Measurements from ENCODE around the gene SIRPD.
"Not testable (repeated sequence)": the region's sequence is repeated elsewhere in the genome, so short reads cannot be mapped to it uniquely, and the experiment has no call there.

The SIRPD gene

DNA sequence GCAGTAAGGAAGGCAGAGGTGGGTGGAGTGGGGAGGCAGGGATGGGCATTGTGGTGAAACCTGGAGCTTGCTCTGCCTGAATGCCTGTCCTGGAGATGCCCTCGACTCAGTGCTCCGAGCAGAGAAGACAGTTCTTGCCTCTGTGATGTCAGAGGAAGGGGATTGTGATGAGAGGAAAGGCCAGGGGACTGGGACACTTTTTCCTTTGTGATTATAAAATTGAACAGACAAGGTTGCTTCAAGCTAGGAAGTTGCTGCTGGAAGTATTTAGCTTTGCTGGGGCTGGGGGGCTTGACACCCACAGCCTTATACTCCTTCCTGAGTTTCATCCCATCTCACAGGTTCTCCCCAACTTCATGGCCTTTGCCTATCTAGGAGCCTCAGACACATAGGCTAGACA is at the start of gene SIRPD:
Gene SIRPD, minus strand, starts transcription at position 101 of the 400 bp plus-strand sequence. Its CDS starts 52 bp downstream, at position 49.
- DNase-seq (ENCODE audit: low spot score): no peak
- Mint-ChIP-seq H3K9me3 (peaks cover 21% of the 10 kb centered on the region), H3K27me3 (ENCODE audit: low read depth) (no peaks in the 10 kb centered on the region), H3K27ac (no peak within 1 kb of the TSS), H3K4me1 (ENCODE audit: low read depth) (peaks cover 4% of the 10 kb centered on the region), H3K4me3 (no peak within 1 kb of the TSS), H3K36me3 (ENCODE audit: low read depth) (peaks cover under 1% of the 10 kb centered on the region)

DNA sequence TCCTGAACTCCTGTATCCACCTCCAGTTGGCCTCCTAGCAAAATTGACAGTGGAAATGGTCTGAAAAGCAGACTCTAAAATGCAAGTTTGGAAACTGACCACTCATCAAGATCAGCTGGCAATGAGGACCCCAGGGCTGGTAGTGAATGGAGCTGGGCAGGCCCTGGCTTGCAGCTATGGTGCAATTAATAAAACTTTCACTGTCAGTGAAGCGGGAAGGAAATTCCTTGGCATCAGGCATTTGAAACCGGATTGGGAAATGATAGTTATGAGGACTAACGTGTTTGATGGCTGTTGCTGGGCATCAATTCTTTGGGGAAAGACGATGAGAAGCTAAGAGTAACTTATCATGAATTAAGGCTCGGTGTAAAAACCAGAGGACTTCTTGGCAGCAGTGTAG is 43.2 kb upstream of the SIRPD start:
- no peaks in the 10 kb centered on the region for H3K27me3 Mint-ChIP-seq (ENCODE audit: low read depth)
- no peaks in the 10 kb centered on the region for H3K36me3 Mint-ChIP-seq (ENCODE audit: low read depth)
- DNase-seq (ENCODE audit: low spot score): no peak
- H3K4me3 Mint-ChIP-seq: no peak overlapping the region
- H3K9me3 Mint-ChIP-seq: no peaks in the 10 kb centered on the region
- no peaks in the 10 kb centered on the region for H3K4me1 Mint-ChIP-seq (ENCODE audit: low read depth)
- H3K27ac Mint-ChIP-seq: no peak overlapping the region

DNA sequence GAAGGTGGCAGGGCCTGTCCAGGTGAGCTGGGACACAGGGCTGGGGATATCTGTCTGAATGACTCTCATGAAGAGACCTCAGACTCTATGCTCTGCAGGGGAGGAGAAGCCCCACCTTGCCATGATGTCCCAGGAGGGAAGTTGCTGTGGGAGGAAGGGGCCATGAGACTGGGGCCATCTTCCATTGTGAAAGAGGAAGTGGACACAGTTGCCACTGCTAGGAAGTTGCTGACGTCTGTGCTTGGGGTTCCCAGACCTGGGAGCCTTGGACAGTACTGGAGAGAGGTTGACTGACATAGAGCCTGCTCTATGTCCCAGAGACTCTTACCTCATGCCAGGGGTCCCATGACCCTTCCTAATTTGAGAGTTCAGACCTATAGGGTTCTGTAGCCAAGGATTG is 37.8 kb upstream of the SIRPD start:
- Mint-ChIP-seq H3K4me1 (ENCODE audit: low read depth) (no peaks in the 10 kb centered on the region), H3K36me3 (ENCODE audit: low read depth) (no peaks in the 10 kb centered on the region), H3K27me3 (ENCODE audit: low read depth) (no peaks in the 10 kb centered on the region), H3K4me3 (no peak overlapping the region), H3K9me3 (no peaks in the 10 kb centered on the region), H3K27ac (no peak overlapping the region)
- no peak for DNase-seq (ENCODE audit: low spot score)

DNA sequence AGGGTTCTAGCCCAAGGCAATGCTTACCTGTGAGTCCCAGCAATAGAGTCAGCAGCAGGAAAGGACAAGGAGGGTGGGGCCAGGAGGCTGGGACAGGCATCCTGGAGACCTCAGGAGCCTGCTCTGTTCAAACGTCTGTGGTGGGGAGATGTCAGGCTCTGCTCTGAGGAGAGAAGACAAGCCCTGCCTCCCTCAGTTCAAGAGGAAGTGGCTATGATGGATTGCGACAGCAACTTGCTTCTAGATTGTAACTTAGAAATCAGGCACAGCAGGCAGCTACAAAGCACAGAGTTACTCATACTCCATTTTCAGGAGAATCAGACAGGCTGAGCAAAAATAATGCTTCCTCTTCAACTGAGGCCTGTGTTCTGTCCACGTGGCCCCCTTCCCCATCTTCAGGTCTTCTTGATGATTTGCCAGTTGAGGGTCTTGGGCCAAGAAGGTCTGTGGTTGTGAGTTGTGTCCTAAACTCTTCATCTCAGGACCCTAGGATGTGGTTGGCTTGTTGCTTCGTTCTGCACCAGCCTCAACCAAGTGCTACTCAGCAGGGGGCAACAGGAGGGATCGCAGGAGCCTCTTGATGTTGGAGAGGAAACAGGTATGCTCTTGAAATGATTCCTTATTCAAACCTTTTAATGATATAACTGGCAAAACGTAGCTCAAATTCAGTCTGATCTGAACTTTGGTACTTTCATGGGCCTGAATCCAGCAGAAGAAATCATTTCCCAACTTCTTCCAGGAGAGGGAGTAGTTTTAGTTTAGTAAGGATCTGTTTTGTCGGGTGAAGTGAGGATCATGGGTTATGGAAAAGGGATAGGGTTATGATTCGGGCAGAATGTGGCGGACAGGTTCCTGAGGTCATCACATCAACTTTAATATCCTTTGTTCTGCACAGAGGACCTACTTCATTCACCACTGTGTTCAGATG is 31.3 kb upstream of the SIRPD start:
- Mint-ChIP-seq H3K36me3 (ENCODE audit: low read depth) (no peaks in the 10 kb centered on the region), H3K27ac (no peak overlapping the region), H3K27me3 (ENCODE audit: low read depth) (no peaks in the 10 kb centered on the region), H3K4me1 (ENCODE audit: low read depth) (no peaks in the 10 kb centered on the region), H3K4me3 (no peak overlapping the region), H3K9me3 (no peaks in the 10 kb centered on the region)
- DNase-seq (ENCODE audit: low spot score): no peak

DNA sequence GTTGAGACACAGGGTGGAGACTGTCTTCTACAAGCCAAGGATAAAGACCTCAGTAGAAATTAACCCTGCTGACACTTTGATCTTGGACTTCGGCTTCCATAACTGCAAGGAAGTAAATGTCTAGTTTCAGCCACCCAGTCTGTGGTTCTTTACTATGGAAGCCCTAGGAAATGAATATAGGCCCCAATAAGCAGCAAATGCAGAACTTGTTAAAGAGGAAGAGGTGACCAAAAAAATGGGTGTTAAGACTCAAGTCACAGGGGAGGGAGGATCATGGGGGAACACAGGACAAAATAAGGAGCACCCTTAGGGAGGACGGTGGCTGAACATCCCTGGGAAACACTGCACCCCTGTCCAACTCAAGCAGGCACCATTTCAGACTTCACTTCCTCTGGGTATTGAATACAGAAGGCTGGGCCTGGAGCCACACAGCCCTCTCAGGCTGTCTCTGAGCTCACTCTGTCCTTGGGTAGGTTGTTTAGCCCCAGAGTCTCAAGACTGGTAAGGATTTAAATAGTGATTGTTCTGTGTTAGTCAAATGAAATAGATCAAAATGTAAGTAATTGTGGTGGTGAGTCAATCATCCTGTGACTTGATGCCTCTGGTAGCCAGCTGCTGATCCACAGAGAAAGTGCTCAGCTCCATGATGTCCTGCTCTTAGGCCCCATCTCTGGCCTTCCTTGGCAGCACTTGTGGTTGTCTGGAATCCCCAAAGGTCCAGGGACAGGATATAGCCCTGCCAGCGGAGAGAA is 30.5 kb upstream of the SIRPD start:
- H3K27me3 Mint-ChIP-seq (ENCODE audit: low read depth): no peaks in the 10 kb centered on the region
- no peak for DNase-seq (ENCODE audit: low spot score)
- H3K4me1 Mint-ChIP-seq (ENCODE audit: low read depth): no peaks in the 10 kb centered on the region
- no peak overlapping the region for H3K4me3 Mint-ChIP-seq
- no peak overlapping the region for H3K27ac Mint-ChIP-seq
- no peaks in the 10 kb centered on the region for H3K36me3 Mint-ChIP-seq (ENCODE audit: low read depth)
- no peaks in the 10 kb centered on the region for H3K9me3 Mint-ChIP-seq

DNA sequence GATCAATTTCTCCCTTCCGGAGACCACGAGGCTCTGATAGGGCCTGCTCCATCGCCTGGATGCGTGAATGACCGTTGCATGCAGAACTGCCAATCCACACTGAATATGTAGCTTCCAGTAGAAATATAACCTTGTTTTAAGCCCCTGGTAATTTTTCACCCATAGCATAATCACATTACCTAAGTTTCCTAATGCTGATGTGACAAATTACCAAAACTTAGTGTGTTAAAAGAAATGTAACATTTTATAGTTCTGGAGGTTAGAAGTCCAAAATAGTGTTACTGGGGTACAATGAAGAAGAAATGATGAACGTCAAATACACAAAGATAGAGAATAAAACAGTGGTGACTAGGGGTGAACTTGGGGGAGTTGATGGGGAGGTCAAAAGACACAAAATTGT is 22.0 kb upstream of the SIRPD start:
- no peak overlapping the region for H3K4me3 Mint-ChIP-seq
- no peaks in the 10 kb centered on the region for H3K27me3 Mint-ChIP-seq (ENCODE audit: low read depth)
- H3K9me3 Mint-ChIP-seq: no peaks in the 10 kb centered on the region
- no peak overlapping the region for H3K27ac Mint-ChIP-seq
- DNase-seq (ENCODE audit: low spot score): no peak
- H3K36me3 Mint-ChIP-seq (ENCODE audit: low read depth): no peaks in the 10 kb centered on the region
- H3K4me1 Mint-ChIP-seq (ENCODE audit: low read depth): no peaks in the 10 kb centered on the region

DNA sequence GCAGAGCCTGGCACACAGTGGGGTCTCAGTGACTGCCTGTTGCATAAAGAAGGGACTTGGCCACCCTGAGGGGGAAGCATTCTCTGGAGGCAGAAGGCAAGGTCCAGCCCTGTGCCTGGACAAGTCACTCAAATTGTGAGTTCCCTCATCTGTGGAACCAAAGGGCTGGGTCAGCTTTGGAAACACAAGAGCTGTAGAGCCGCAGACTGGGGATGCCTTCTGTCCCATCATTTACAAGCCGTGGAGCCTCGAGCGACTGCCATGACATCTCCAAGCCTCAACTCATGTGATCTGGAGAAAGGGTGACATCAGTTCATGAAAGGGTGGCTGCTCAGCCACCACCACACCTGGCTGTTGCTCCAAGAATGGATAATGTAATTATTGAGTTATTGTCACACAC is 20.4 kb upstream of the SIRPD start:
- Mint-ChIP-seq H3K27ac (no peak overlapping the region), H3K27me3 (ENCODE audit: low read depth) (no peaks in the 10 kb centered on the region), H3K9me3 (no peaks in the 10 kb centered on the region), H3K4me3 (no peak overlapping the region), H3K4me1 (ENCODE audit: low read depth) (no peaks in the 10 kb centered on the region), H3K36me3 (ENCODE audit: low read depth) (no peaks in the 10 kb centered on the region)
- peak; percentile 2 for DNase-seq (ENCODE audit: low spot score)

DNA sequence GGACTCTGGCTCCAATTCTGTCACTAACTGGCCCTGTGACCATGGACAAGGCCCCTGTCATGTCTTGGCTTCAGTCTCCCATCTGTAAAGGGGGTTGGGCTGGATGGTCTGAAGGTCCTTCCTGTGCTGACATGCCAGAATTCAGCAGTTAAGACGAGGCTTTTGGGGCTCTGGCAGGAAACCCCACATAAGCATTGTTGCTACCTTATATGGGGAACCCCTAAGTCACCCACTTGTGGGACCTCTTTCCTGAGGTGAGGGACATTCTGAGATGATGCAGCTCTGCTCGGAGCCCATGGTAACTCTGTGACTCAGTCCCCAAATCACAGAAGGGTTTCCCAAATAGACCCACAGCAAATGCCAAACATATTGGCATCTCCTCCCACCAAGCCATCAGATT is 19.8 kb upstream of the SIRPD start:
- H3K27me3 Mint-ChIP-seq (ENCODE audit: low read depth); H3K4me1 Mint-ChIP-seq (ENCODE audit: low read depth); H3K9me3 Mint-ChIP-seq; H3K4me3 Mint-ChIP-seq; H3K36me3 Mint-ChIP-seq (ENCODE audit: low read depth); H3K27ac Mint-ChIP-seq: not testable (repeated sequence)
- peak; percentile 3 for DNase-seq (ENCODE audit: low spot score)

DNA sequence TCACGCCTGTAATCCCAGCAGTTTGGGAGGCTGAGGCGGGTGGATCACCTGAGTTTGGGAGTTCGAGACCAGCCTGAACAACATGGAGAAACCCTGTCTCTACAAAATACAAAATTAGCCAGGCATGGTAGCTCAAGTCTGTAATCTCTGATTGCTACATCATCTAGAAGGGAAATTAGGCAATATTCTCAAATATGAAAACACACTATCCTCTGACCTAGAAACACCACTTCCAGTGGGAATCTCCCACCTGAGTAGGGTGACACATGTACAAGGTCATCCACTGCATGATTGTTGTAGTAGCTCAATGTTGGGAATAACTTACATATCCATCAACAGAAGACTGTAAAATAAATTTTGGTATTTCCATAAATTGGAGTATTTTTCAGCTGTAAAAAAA is 19.1 kb upstream of the SIRPD start:
- H3K27ac Mint-ChIP-seq: no peak overlapping the region
- no peak overlapping the region for H3K4me3 Mint-ChIP-seq
- no peak for DNase-seq (ENCODE audit: low spot score)
- no peaks in the 10 kb centered on the region for H3K27me3 Mint-ChIP-seq (ENCODE audit: low read depth)
- no peaks in the 10 kb centered on the region for H3K9me3 Mint-ChIP-seq
- H3K4me1 Mint-ChIP-seq (ENCODE audit: low read depth): no peaks in the 10 kb centered on the region
- H3K36me3 Mint-ChIP-seq (ENCODE audit: low read depth): no peaks in the 10 kb centered on the region

DNA sequence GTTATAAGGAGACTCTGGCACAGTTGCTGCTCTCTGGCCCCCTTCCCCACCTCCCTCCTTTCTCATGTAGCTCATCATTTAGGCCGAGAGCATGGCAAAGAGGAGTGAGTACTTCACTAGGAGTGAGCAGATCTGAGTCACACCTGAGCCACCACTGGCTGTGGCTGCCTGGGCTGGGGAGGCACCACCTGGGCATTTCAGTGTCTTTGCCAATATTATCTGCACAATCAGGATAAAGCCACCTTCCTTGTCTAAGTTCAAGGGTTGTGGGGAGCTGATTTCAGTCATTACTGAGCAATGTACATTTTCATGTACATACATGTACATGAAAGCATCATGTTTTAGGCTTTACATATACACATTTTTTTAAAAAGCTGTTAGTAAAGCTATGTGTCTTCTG is 18.5 kb upstream of the SIRPD start:
- not testable (repeated sequence) for H3K27me3 Mint-ChIP-seq (ENCODE audit: low read depth); H3K36me3 Mint-ChIP-seq (ENCODE audit: low read depth); H3K9me3 Mint-ChIP-seq; H3K27ac Mint-ChIP-seq; H3K4me1 Mint-ChIP-seq (ENCODE audit: low read depth); H3K4me3 Mint-ChIP-seq
- DNase-seq (ENCODE audit: low spot score): peak; percentile 3

DNA sequence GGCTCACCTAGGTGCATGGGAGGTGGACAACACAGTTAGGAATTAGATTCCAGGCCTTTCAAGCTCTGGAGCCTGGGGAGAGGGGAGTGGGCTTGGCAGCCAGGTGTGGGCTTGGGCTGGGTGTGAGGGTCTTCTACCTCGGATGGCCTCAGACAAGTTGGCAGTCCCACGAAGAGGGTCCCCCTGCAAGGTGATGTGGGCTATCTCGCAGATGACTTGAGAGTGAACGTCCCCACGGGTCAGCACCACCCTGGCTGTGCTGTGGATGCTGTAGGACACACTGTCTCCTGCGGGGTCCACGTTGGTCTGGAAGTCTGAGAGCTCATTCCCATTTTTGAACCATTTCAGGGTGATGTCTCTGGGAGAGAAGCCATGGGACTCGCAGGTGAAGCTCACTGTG is 14.1 kb upstream of the SIRPD start:
- H3K27me3 Mint-ChIP-seq (ENCODE audit: low read depth); H3K36me3 Mint-ChIP-seq (ENCODE audit: low read depth); H3K4me1 Mint-ChIP-seq (ENCODE audit: low read depth); H3K27ac Mint-ChIP-seq; DNase-seq (ENCODE audit: low spot score); H3K4me3 Mint-ChIP-seq; H3K9me3 Mint-ChIP-seq: not testable (repeated sequence)

DNA sequence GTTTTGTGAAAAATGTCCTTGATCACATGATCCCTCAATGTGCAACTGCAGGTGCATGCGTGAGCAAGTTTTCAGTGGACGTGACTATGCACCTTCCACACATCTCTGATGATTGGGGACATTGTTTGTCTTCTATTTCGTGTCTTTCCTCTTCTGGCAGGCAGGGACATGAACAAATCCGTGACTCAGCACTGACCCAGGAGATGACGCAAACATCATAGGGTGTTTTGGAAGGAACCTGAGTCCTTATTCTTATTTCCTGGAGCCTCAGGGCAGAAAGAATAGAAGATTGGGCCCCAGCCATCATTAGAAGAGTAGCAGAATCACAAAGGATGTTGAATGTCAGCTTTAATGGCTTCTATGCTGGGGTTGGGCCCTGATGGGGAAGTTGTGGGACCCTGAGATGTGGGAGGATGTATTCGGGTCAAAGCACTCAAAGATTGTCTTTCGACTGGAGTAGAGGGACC is 11.9 kb upstream of the SIRPD start:
- H3K4me3 Mint-ChIP-seq: no peak overlapping the region
- no peaks in the 10 kb centered on the region for H3K27me3 Mint-ChIP-seq (ENCODE audit: low read depth)
- H3K4me1 Mint-ChIP-seq (ENCODE audit: low read depth): no peaks in the 10 kb centered on the region
- no peak for DNase-seq (ENCODE audit: low spot score)
- H3K36me3 Mint-ChIP-seq (ENCODE audit: low read depth): peaks cover 12% of the 10 kb centered on the region
- no peak overlapping the region for H3K27ac Mint-ChIP-seq
- H3K9me3 Mint-ChIP-seq: peaks cover 5% of the 10 kb centered on the region

DNA sequence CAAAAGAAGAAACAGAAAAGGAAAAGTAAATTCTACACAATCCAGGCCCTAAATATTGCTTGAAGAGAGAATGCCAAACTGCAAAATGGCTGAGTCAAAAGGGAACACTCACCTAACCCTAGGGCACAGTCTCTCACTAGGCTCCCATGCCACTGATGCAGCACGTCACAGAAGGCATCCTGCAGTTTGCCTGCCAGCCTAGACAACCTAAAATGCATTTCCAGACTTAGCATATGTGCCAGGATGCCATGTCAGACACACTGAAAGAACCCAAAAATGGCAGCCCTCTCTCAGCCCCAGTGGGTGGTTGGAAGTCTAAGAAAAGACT is 10.6 kb upstream of the SIRPD start:
- H3K27ac Mint-ChIP-seq: no peak overlapping the region
- H3K9me3 Mint-ChIP-seq: peaks cover 10% of the 10 kb centered on the region
- no peak overlapping the region for H3K4me3 Mint-ChIP-seq
- DNase-seq (ENCODE audit: low spot score): no peak
- H3K4me1 Mint-ChIP-seq (ENCODE audit: low read depth): no peaks in the 10 kb centered on the region
- no peaks in the 10 kb centered on the region for H3K27me3 Mint-ChIP-seq (ENCODE audit: low read depth)
- peaks cover 17% of the 10 kb centered on the region for H3K36me3 Mint-ChIP-seq (ENCODE audit: low read depth)

DNA sequence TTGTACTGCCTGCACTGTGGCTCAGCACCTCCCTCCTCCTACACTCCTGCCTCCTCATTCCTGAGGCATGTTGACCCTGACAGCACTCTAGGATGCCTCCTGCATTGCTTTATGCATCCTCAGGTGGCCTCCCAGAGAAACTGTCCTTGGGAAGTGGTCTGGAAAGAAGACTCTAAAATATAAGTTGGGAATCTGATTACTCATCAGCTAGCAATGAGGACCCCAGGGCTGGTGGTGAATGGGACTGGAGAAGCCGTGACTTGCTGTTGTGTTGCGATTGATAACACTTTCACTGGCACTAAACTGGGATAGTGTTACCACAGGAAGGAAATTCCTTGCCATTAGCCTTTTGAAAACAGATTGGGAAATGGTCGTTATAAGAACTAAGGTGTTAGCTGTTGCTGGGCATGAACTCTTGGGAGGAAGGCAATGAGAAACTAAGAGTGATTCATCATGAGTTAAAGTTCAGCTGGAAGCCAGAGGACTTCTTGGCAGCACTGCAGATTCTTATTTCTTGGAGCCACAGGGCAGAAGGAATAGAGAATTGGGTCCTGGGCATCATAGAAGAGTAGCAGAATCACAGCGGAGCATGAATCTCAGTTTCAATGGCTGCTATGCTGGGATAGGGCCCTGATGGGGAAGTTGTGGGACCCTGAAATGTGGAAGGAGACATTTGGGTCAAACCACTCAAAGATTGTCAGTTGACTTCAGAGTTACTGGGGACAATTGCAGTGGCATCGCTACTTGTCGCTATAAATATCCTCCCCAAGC is 10.1 kb upstream of the SIRPD start:
- Mint-ChIP-seq H3K4me1 (ENCODE audit: low read depth) (no peaks in the 10 kb centered on the region), H3K9me3 (peaks cover 14% of the 10 kb centered on the region), H3K4me3 (no peak overlapping the region), H3K27me3 (ENCODE audit: low read depth) (no peaks in the 10 kb centered on the region), H3K27ac (no peak overlapping the region), H3K36me3 (ENCODE audit: low read depth) (peaks cover 21% of the 10 kb centered on the region)
- DNase-seq (ENCODE audit: low spot score): no peak

Measured in T-helper 2 cell treated with Interferon-gamma antibody and Interleukin-4, amounts not matched to agents 5 μg/mL and 100 μg/mL, for 36 hours (primary cell).